GM18505 (cell line): ENCODE measurements around the gene EVA1A.
A peak's percentile ranks its signal among the peaks of the same experiment; 100 is the strongest.

ENCODE experiments used
- ATAC-seq: cut with Tn5 transposase; IDR thresholded peaks from one replicate; pipeline ENCODE4 v1.9.1; 2021; ENCODE audit not compliant: unreplicated experiment
- POLR2A ChIP-seq: IDR thresholded peaks from 4 replicates; pipeline ENCODE4 v1.6.1; 2011; ENCODE audit warnings: borderline replicate concordance; ENCODE audit not compliant: insufficient read depth, insufficient read length; ENCODE audit errors: extremely low read depth

EVA1A gene, protein sequence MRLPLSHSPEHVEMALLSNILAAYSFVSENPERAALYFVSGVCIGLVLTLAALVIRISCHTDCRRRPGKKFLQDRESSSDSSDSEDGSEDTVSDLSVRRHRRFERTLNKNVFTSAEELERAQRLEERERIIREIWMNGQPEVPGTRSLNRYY

DNA sequence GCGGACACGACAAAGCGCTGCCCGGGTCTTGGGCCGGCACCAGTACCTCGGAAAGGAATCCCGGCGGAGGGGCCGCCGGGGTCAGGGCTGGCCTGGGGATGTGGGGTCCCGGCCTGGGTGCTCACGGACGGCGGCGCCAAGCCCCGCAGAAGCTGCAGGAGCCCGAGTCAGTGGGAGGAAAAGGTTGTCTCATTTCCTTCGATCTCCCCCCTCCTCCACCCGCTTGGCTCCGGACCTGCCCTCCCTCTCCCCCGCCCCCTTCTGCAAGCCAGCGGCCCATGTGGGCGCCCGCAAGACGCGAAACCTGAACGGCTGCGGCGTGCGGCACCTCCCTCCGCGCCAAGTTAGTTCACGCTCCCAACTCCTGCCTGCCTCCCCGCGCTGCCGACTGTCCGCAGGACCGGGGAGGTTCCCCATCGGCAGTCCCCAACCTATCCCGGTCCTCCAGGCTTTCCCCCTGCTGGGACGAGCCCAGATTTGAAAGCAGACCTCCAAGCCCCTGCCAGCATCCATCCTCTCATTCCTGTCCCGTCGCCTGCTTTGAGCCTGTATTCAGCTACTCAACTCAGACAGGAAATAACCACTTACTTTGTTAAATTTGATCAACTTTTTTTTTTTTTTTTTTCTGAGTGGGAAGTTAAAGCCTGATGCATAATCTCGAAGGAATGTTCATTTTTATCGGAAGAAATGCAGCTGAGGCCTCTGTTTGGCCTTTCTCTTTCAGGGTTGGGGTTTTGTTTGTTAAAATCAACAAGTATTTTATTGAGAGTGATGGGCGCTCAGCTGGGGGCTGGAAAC, at the start of gene EVA1A:
EVA1A (minus strand) TSS at position 172 of the 798 bp plus-strand sequence. CDS start 42,799 bp downstream, outside the sequence.
- no peak for TF ChIP-seq POLR2A
- ATAC-seq: no peak

DNA sequence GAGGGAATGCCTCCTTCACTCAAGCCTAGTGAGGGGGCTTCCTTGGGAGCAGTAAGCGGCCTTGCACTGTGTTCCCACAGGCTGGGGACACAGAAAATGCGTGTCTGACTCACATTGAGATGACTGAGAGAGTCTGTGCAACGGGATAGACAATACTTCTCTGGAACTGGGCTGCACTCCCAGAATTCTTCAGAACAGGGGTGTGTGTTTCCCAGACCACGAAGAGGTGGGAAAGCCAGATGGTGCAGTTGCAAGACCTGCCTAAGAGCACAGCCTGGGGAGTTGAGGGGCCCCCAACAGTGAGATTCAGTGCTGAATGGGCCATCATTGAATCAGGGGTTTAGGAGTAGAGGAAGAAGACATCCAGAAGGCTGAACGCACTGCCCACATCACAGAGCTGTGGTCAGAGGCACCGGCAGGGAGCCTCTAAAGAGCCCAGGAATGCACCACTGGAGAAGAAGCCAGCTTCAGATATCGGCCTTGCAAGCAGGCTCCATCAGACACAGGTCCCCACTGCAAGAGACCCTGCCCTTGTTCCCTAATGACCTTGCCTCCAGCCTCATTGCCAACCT, 49.3 kb upstream of the EVA1A start:
- ATAC-seq: no peak
- no peak for TF ChIP-seq POLR2A

DNA sequence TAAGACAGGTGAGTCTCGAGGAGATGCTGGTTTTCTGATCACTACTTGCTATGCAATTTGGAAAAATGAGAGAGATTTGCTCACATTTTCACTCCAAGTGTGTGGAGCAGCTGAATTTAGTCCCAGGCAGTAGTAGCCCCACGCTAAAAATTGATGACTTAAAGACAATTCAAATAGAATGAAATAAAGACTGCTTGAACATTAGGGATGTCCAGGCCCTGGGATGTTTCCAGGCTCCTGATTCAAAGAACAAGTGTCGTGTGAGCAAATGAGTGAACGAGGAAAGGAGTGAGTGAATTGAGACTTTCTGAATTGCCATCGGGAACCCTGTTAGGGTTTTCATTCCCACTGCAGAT, 48.6 kb upstream of the EVA1A start:
- TF ChIP-seq POLR2A: no peak
- no peak for ATAC-seq

DNA sequence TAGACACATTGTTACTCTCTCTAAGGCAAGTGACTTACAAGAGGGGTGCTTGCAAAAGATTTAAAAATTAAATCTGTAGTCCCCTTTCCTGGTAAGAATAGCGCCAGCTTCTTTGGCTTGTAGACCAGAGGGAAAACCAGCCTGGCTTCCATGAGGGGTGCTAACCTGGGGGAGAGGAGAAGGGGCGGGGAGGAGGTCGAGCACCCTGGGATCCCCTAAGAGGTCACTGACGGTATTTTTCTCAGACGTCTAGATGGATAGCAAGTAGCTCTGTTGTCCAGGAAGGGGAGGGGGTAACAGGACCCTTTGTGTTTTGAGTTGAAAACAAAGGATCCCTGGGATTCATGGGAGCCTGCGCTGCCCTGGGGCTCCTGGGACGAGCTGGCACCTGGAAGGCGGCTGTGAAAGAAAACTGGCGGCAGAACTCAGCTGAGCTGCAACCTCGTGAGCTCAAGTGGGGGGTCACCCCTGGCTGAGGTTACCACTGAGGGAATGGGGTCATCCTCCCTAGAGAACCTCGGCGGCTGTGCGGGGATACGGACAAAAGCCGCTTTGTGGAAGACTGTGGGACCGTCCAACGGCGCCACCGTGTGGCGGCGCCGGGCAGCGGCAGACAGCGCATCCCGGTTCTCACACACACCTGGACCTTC, 48.1 kb upstream of the EVA1A start:
- peak; percentile 67 for ATAC-seq
- TF ChIP-seq POLR2A: no peak

DNA sequence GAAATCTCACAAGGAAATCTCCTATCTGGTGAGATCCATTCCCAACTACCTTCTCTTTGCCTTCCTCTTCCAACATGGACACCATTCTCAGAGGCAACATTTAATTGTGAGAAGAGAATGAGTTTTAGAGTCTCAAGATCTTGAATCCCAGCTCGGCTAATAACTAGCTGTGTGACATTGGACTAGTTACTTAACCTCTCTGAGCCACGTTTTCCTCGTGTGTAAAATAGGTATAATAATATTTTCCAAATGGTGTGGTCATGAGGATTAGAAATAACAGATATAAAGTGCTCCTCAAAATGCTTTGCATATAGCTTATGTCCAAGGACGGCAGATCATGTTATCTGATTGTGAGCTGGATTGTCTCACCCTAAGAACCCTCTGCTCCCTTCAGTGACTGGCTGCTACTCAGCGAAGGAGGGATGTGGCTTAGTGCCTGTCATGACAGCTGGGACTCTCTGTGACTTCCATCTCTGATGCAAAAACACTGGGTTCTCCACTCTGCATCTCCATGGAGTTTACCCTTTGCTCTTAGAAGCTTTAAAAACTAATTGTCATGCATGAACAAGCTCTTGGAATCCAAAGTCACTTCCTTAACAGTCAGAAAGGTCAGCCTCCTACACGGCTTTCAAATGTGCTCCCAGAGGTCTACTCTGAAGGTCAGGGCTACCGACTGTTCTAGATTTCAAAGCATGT, 47.4 kb upstream of the EVA1A start:
- no peak for ATAC-seq
- TF ChIP-seq POLR2A: no peak

DNA sequence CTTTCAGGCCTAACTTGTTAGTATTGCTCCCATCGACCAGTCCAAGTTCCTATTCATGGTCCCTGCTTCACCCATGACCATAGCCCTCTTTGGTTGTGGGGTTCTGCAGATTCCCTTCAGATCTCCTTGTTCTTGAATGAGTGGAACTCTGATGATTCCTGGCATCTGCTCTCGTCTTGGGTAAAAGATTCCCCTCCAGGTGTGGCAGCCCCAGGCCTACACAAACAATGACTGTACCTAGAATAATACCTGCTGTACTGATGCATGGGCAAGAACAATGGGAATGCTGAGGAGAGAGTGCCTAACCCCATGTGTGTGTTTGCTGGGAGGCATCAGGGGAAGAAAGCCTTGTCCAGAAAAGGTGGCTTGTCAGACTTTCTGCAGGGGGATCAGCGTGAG, 46.7 kb upstream of the EVA1A start:
- no peak for ATAC-seq
- no peak for TF ChIP-seq POLR2A

DNA sequence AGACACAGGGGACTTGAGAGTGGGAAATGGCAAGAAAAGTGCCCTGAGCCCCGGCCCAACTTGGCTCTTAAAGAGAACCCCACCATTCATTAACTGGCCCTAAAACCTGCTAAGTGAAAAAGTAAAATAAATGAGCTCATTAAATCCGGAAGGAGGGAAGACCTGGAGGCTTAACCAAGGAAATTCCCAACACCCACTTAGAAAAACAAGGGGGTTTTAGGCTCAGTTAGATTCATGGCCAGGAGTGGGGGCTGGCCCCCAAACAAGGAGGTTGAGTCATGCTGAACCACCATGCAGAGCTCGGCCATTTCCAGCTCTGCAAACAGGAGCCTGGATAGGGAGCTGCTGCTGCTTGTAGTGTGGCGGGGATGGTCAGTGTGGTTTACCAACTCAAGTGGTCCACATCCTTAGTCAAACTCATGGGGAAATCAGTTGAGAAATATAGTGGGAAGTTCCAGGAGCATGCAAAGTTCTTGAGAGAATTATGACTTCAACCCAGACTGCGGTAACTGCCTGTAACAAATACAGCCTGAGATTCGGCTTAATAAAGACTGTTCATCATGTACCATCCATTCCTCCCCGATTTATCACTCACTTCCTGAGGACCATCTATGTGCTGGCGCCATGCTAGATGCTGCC, 46.1 kb upstream of the EVA1A start:
- no peak for ATAC-seq
- no peak for TF ChIP-seq POLR2A

DNA sequence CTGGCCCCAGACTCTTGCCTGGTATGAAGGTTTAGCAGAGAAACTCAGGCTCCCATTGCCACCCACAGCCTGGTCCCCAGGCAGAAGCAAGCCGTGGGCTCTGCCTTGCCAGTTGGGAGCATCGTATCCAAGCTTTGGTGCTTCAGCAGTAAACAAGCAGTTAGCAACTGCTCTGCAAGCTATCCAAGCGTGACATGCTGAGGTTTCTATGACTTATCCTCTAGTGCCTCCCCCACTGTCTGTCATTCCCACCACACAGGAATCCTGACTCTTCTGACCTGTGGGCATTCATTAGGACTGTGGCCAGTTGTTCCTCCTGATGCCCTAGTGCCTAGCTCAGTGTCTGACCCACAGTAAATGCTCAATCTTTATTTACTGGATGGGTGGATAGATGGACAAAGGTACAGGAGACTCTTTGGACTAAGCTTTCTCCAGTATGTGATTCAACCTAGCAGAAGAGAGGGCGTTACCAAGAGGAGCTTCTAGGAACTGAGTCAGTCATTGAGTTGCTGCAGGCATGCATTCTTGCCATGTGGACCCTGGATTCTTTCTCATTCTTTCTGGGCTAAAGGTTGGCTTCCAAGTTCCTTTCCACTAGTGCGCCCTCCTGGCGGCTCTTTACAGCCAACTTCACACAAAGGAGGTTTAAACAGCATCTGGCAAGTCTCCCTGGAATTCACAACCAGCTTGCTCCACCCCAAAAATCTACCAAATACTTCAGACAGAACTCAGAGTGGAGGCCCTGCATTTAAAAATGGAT, 45.2 kb upstream of the EVA1A start:
- no peak for ATAC-seq
- TF ChIP-seq POLR2A: no peak

DNA sequence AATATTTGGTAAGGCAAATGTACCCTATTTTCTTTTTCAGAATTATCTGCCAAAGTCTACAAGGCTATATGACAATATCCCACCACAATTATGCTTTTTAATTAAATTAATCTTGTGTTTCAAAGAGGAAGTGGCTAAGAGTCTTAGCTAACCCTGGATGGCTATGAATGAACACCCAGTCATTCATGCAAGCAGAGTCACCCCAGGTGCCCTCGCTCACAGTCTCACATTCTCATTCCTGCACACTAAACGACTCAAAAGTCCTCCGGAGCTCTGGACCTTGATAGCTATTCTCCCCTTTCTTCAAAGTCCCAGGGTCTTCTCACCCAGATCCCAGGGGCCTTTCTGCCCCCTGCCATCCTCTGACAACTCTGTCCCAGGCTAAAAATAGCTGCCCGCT, 43.7 kb upstream of the EVA1A start:
- TF ChIP-seq POLR2A: no peak
- ATAC-seq: no peak

DNA sequence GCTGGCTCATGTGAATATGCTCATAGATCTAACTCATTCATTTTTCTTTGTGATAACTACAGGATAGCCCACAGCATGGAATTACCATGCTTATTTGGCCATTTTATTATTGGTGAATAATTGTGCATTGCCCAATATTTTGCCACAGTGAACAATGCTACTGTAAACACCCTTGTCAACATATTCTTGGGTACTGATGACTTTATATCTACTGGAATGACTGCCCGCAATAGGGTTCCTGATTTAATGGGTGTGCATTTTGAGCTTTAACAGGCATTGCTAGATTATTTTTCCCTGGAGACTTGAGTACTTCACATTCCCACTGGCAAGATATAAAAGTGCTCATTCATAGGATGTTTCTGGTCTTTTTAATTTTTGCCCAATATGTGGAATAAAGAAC, 42.7 kb upstream of the EVA1A start:
- no peak for ATAC-seq
- no peak for TF ChIP-seq POLR2A

DNA sequence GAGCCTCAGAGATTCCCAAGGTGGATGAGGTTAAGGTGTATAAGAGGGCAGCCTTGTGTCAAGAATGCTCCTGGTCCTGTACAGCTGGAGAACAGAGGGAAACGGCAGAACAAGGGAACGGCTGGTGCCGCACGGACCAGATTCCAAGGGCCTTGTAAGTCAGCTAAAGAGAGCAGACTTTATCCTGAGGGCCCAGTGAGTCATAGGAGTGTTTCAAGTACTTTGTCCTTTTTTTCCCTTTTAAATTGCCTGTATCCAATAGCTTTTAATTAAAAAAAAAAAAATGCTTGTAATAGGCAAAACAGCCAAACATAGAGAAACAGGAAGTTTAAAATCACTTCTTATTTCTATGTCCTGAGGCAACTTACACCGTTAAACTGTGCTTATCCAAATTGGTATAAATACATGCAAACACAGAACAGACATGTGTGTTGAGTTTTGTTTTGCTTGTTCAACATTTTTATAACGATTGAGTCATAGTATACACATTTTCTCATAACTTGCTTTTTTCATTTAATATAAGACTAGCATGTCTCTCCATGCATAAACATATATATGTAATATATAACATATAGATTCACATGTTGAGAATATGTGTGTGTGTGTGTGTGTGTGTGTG, 42.1 kb upstream of the EVA1A start:
- ATAC-seq: no peak
- no peak for TF ChIP-seq POLR2A
